C4-2B (cell line): Measurements from ENCODE around the gene PTPRU.

Source experiments
- ZFX ChIP-seq: fragments of 450-650 bp; IDR thresholded peaks from 2 replicates; pipeline ENCODE4 v1.6.1; 2017
- TF ChIP-seq, protein P1 (sequence below): fragments of 450-650 bp; conservative IDR thresholded peaks from 2 replicates; pipeline ENCODE4 v1.5.1; 2017; ENCODE audit warnings: mild to moderate bottlenecking

DNA sequence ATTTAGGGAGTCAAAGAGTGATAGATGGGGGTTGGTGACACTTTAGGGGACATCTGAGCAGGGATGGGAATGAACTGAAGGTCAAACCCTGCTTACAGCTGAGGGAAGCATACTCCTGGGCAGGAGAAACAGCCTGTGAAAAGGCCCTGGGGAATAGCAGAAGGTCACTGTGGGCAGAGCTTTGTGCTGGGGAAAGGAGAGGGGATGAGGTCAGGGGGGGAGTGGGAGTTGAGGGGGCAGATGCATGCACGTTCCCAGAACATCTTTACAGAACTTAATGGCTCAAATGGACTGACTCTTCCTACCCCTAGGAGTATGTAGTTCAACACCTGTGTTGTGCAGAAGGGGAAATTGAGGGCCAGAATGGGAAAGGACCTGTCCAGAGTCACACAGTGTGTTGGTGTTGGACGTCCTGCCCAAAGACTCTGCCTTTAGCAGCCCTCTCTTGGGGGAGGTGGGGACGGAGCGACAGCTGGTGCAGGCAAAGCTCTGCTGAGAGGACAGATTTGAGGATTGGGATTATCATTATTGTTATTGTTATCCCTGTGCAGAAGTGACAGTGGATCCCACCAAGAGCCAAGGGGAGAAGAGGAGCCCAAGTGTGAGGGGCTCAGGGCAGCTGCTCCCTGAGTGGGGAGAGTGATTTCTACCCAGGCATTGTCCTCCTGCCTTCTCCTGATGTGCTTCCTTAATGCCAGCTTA is 116.5 kb downstream of the PTPRU start:
- TF ChIP-seq, protein P1, sequence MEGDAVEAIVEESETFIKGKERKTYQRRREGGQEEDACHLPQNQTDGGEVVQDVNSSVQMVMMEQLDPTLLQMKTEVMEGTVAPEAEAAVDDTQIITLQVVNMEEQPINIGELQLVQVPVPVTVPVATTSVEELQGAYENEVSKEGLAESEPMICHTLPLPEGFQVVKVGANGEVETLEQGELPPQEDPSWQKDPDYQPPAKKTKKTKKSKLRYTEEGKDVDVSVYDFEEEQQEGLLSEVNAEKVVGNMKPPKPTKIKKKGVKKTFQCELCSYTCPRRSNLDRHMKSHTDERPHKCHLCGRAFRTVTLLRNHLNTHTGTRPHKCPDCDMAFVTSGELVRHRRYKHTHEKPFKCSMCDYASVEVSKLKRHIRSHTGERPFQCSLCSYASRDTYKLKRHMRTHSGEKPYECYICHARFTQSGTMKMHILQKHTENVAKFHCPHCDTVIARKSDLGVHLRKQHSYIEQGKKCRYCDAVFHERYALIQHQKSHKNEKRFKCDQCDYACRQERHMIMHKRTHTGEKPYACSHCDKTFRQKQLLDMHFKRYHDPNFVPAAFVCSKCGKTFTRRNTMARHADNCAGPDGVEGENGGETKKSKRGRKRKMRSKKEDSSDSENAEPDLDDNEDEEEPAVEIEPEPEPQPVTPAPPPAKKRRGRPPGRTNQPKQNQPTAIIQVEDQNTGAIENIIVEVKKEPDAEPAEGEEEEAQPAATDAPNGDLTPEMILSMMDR = no peak
- TF ChIP-seq ZFX = no peak
